ENCODE measurements around the gene ADGRB3. TPM values are rescaled to one million over a fixed set of nuclear protein-coding genes. Genes with fewer than 3 reads are reported as not detected.

ADGRB3 gene
- total RNA-seq, 1 donor from 2014 or later = 3.3 TPM

GRCh38 chr6:69135927-69136326 is 500.8 kb downstream of the ADGRB3 start:
- DNase-seq = no peak

- no peak for DNase-seq
Observed at GRCh38 chr6:69138148-69138547, 503.1 kb downstream of the ADGRB3 start.

- no peak for DNase-seq
Observed at GRCh38 chr6:69138893-69139494, 503.9 kb downstream of the ADGRB3 start.

GRCh38 chr6:69145062-69145461 is 510.0 kb downstream of the ADGRB3 start:
- DNase-seq = no peak

GRCh38 chr6:69146385-69146784 is 511.3 kb downstream of the ADGRB3 start:
- no peak for DNase-seq

GRCh38 chr6:69155467-69155866 is 520.4 kb downstream of the ADGRB3 start:
- DNase-seq = no peak

- no peak for DNase-seq
Observed at GRCh38 chr6:69162811-69163210, 527.7 kb downstream of the ADGRB3 start.

GRCh38 chr6:69164564-69165229 is 529.6 kb downstream of the ADGRB3 start:
- DNase-seq = no peak

- DNase-seq = no peak
Observed at GRCh38 chr6:69179681-69180080, 544.6 kb downstream of the ADGRB3 start.

GRCh38 chr6:69180361-69181067 is 545.4 kb downstream of the ADGRB3 start:
- DNase-seq = no peak

- no peak for DNase-seq
Observed at GRCh38 chr6:69181964-69182363, 546.9 kb downstream of the ADGRB3 start.

GRCh38 chr6:69185276-69185675 is 550.2 kb downstream of the ADGRB3 start:
- DNase-seq = no peak

- no peak for DNase-seq
Observed at GRCh38 chr6:69202768-69203167, 567.7 kb downstream of the ADGRB3 start.

- no peak for DNase-seq
Observed at GRCh38 chr6:69216127-69216526, 581.0 kb downstream of the ADGRB3 start.

- DNase-seq = no peak
Observed at GRCh38 chr6:69217343-69217742, 582.3 kb downstream of the ADGRB3 start.

GRCh38 chr6:69220375-69220774 is 585.3 kb downstream of the ADGRB3 start:
- no peak for DNase-seq

GRCh38 chr6:69232008-69232407 is 596.9 kb downstream of the ADGRB3 start:
- DNase-seq = no peak

- DNase-seq = no peak
Observed at GRCh38 chr6:69232496-69232895, 597.4 kb downstream of the ADGRB3 start.

GRCh38 chr6:69232911-69233448 is 597.9 kb downstream of the ADGRB3 start:
- peak; percentile 56 for DNase-seq

- DNase-seq = no peak
Observed at GRCh38 chr6:69238067-69238466, 603.0 kb downstream of the ADGRB3 start.

- no peak for DNase-seq
Observed at GRCh38 chr6:69246983-69247382, 611.9 kb downstream of the ADGRB3 start.

- DNase-seq = no peak
Observed at GRCh38 chr6:69261010-69261409, 625.9 kb downstream of the ADGRB3 start.

- no peak for DNase-seq
Observed at GRCh38 chr6:69263297-69263696, 628.2 kb downstream of the ADGRB3 start.

Data from skin of body (tissue), 2 donors.